Activated CD4-positive, alpha-beta memory T cell treated with anti-CD3 and anti-CD28 coated beads for 36 hours (primary cell): ENCODE results near the gene PRRC2B. TPM values are rescaled to one million over a fixed set of nuclear protein-coding genes. Genes with fewer than 3 reads are reported as not detected.
"Not testable (repeated sequence)": the region's sequence is repeated elsewhere in the genome, so short reads cannot be mapped to it uniquely, and the experiment has no call there.

ENCODE experiments used
- CTCF ChIA-PET: fragments of 350-600 bp; sonication (Branson Sonifier 250); formaldehyde crosslinking; loops from one replicate; lab custom pipeline; 2021; ENCODE audit warnings: antibody characterized with exemption, inconsistent platforms; lab: Charles Lee
- POLR2A ChIA-PET: fragments of 350-600 bp; sonication (Branson Sonifier 250); formaldehyde crosslinking; loops from one replicate; lab custom pipeline; 2021; ENCODE audit warnings: antibody characterized with exemption; lab: Charles Lee
- DNase-seq: peaks from one replicate; pipeline ENCODE4 v3.0.0-alpha.2; 2020
- H3K27ac Mint-ChIP-seq: one replicate; pipeline ENCODE4 v1.8.0; 2021; ENCODE audit warnings: mixed read lengths
- H3K27me3 Mint-ChIP-seq: one replicate; pipeline ENCODE4 v1.8.0; 2021; ENCODE audit warnings: mixed read lengths
- H3K36me3 Mint-ChIP-seq: one replicate; pipeline ENCODE4 v1.8.0; 2021; ENCODE audit warnings: mixed read lengths
- H3K4me1 Mint-ChIP-seq: one replicate; pipeline ENCODE4 v1.8.0; 2021; ENCODE audit warnings: low read depth, mixed read lengths
- H3K4me3 Mint-ChIP-seq: one replicate; pipeline ENCODE4 v1.8.0; 2021; ENCODE audit warnings: mild to moderate bottlenecking, mixed read lengths
- H3K9me3 Mint-ChIP-seq: one replicate; pipeline ENCODE4 v1.8.0; 2021; ENCODE audit warnings: mixed read lengths
- intact Hi-C: fragments of 100-400 bp; cut with micrococcal nuclease; formaldehyde crosslinking; loops from one replicate; pipeline ENCODE4 v1.15.1; 2023
- total RNA-seq, 2 experiments: library from RNA; stranded (reverse); gene quantifications; one replicate each; pipeline ENCODE4 v1.2.3, GENCODE V29; 2021

PRRC2B gene
- 100 to 1,000 TPM; 127 to 135 TPM for total RNA-seq

DNA sequence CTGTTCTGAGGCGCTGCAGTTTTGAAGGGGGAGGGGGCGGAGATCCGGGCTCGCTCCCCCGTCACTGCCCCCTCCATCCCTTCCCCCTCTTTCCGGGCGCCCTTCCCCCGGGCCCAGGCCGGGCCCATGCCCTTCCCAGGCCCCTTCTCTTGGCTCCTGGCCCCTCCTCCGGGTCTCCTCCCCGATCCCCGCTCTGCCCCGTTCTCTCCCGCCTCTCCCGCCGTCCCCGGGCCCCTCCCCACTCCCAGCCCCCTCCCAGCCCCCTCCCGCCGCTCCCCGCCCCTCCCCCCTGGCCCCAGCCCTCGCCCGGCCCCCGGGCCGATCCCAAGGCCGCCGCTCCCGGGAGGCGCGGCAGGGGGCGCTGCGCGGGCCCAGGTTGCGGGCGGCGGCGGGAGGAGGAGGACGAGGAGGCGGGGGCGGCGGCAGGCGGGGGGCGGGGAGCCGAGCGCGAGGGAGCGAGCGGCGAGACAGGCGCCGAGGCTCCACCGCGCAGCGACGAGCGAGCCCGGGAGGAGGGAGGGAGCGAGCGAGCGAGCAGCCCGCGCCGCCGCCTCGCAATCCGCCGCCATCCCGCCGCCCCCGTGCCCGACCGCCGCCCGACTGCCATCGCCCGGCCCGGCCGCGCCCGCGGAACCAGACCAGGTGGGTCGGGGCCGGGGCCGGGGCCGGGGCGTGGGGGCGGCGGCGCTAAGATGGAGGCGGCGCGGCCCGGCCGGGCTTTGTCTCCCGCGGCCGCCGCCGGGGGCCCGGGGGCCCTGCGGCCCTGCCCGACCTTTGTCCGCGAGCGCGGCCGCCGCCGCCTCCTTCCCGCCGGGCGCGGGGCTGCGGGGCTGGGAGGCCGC is at the start of gene PRRC2B:
Gene PRRC2B, plus strand, starts transcription at position 465 of the 842 bp plus-strand sequence. CDS start 36,059 bp downstream, outside the sequence.
- POLR2A ChIA-PET = no interaction called here
- peak within 1 kb of the TSS; percentile 89 for H3K4me3 Mint-ChIP-seq
- DNase-seq = peak; percentile 89
- peaks cover 1% of the 10 kb centered on the region for H3K36me3 Mint-ChIP-seq
- peaks cover 43% of the 10 kb centered on the region for H3K4me1 Mint-ChIP-seq
- intact Hi-C loops = loop anchor here (1.0 to 10.0 kb wide), 3 partner anchors 84 to 271 kb away; partner anchors contain the start of gene NUP214
- H3K9me3 Mint-ChIP-seq = no peaks in the 10 kb centered on the region
- CTCF ChIA-PET = no interaction called here
- H3K27me3 Mint-ChIP-seq = no peaks in the 10 kb centered on the region
- H3K27ac Mint-ChIP-seq = peak within 1 kb of the TSS; percentile 95

DNA sequence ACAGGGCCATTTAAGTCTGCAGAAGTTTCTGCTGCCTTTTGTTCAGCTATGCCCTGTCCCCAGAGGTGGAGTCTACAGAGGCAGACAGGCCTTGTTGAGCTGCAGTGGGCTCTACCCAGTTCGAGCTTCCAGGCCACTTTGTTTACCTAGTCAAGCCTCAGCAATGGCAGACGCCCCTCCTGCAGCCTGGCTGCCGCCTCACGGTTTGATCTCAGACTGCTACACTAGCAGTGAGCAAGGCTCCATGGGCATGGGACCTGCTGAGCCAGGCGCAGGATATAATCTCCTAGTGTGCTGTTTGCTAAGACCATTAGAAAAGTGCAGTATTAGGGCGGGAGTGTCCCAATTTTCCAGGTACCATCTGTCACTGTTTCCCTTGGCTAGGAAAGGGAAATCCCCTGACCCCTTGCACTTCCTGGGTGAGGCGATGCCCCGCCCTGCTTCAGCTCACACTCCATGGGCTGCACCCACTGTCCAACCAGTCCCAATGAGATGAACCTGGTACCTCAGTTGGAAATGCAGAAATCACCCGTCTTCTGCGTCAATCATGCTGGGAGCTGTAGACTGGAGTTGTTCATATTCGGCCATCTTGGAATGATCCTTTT is 48.9 kb upstream of the PRRC2B start:
- POLR2A ChIA-PET, H3K4me3 Mint-ChIP-seq, intact Hi-C loops: not testable (repeated sequence)

DNA sequence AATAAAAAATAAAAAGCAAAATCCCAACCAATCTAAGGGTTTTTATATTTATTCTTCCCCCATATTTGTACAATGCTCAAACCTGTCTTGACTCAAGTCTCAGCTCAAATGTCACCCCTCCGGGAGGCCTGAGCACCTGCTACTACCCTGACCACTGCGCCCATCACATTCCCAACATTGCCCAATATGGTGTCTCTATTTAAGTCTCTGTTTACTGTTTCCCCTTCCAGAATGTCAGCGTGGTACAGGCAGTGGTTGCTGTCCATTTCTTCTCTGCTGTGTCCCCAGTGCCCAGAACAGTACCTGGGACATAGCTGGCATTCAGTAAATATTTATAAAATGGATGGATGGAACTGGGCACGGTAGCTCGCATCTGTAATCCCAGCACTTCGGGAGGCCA is 47.3 kb upstream of the PRRC2B start:
- H3K27me3 Mint-ChIP-seq = peaks cover 4% of the 10 kb centered on the region
- no peak overlapping the region for H3K27ac Mint-ChIP-seq
- no peaks in the 10 kb centered on the region for H3K9me3 Mint-ChIP-seq
- intact Hi-C loops = no loop called here
- no peaks in the 10 kb centered on the region for H3K36me3 Mint-ChIP-seq
- H3K4me1 Mint-ChIP-seq = peaks cover 5% of the 10 kb centered on the region
- no peak for DNase-seq
- CTCF ChIA-PET = interaction anchor here (1.2 kb wide), 1 partner anchor 10 kb away, joined by 3 read pairs; no protein-coding TSS in a partner anchor
- POLR2A ChIA-PET = no interaction called here
- H3K4me3 Mint-ChIP-seq = no peak overlapping the region

More for the DNA sequence above, 48.9 kb upstream of the PRRC2B start:
- H3K27me3 Mint-ChIP-seq, H3K36me3 Mint-ChIP-seq, H3K9me3 Mint-ChIP-seq, DNase-seq, H3K27ac Mint-ChIP-seq, CTCF ChIA-PET, H3K4me1 Mint-ChIP-seq: not testable (repeated sequence)

DNA sequence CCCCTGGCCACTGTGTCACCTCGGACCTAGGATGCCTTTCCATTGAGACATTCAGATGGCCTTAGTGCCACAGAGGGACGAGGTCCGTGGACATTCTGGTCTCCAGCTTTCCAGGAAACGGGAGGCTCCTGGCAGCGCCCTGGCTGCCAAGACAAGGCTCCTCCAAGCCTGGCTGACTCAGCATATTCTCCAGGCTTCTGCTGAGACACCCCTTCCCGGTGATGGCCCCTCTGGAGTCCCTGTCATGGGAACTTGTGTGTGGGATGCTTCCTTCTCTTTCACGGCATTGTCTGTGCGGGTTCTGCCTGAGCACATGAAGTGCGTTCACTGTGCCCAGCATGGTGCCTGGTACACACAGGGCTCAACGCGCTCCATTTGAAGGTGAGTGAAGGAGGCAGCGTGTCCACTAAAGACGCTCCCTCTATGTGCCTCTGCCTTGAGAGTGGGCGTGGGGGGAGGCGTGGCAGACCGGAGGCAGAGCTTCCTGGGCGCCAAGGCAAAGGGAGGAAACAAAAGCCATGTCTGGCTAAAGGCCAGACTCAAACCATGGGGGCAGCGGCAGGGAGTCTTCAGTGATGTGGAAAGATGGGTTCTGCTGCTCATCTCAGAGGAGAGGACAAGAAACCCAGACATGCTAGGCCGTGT is 46.4 kb upstream of the PRRC2B start:
- POLR2A ChIA-PET = interaction anchor here (0.6 kb wide), 1 partner anchor 12 kb away, joined by 3 read pairs; no protein-coding TSS in a partner anchor
- CTCF ChIA-PET = interaction anchor here (1.2 kb wide), 1 partner anchor 11 kb away, joined by 3 read pairs; no protein-coding TSS in a partner anchor
- Mint-ChIP-seq H3K27ac (no peak overlapping the region), H3K36me3 (no peaks in the 10 kb centered on the region), H3K9me3 (no peaks in the 10 kb centered on the region), H3K4me3 (no peak overlapping the region), H3K27me3 (peaks cover 4% of the 10 kb centered on the region), H3K4me1 (peaks cover 5% of the 10 kb centered on the region)
- no peak for DNase-seq
- intact Hi-C loops = no loop called here

DNA sequence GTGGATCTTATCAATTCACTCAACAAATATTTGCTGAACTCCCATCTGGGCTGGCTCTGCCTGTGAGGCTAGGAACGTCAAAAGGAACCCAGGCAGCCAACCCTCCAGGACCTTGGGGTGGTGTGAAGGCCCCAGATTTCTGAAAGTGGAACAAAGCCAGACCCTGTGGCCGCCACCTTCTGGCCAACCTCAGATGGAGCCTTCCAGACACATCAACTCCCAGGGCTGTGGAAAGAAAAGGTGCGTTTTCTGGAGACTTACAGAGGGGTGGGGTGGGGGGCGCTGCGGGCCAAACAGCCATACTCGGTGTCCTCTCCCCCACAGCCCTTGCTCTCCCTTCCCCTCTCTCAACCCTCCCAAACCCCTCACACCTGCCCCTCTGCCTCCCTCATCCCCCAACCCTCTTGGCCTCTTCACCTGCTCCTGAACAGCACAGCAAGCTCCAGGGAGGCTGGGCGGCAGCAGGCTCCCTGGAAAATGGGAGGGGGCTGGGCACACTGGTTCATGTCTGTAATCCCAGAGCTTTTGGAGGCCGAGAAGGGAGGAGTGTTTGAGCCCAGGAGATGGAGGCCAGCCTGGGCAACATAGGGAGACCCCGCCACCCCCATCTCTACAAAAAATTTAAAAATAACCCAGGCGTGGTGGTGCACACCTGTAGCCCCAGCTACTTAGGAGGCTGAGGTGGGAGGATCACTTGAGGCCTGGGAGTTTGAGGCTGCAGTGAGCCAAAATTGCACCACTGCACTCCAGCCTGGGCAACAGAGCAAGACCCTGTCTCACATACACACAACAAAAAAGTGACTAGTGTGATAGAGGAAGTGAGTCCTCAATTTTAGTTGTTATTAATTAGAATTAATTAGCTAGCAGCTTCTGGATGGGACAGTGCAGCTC is 45.0 kb upstream of the PRRC2B start:
- Mint-ChIP-seq H3K27me3 (no peaks in the 10 kb centered on the region), H3K4me1 (peaks cover 5% of the 10 kb centered on the region), H3K27ac (no peak overlapping the region), H3K36me3 (no peaks in the 10 kb centered on the region), H3K4me3 (no peak overlapping the region), H3K9me3 (no peaks in the 10 kb centered on the region)
- ChIA-PET CTCF (interaction anchor here (0.6 to 5.0 kb wide), 34 partner anchors 10 to 904 kb away, joined by 3 to 43 read pairs (median 5); partner anchors contain the start of genes NUP214, POMT1 and RAPGEF1), POLR2A (interaction anchor here (1.7 kb wide), 1 partner anchor 24 kb away, joined by 8 read pairs; no protein-coding TSS in a partner anchor)
- no peak for DNase-seq
- intact Hi-C loops = no loop called here

DNA sequence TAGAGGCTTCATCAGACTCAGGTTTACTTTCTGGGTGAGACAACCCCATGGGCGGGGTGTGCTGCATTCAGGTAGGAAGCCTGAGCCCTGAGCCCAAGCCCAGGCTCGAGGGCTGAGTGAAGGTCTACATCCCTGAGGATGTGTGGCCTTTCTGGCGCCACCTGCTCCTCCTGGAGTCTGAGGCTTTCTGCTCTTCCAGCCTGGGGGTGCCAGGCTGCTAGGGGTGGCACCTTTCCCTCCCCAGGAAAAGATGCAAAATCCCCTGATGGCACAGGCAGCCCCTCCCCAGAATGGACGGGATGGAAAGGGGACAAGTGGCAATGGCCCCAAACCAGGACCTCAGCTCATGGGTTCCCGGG is 44.4 kb upstream of the PRRC2B start:
- no peaks in the 10 kb centered on the region for H3K27me3 Mint-ChIP-seq
- H3K27ac Mint-ChIP-seq = no peak overlapping the region
- H3K4me3 Mint-ChIP-seq = no peak overlapping the region
- H3K36me3 Mint-ChIP-seq = no peaks in the 10 kb centered on the region
- no peak for DNase-seq
- intact Hi-C loops = no loop called here
- ChIA-PET POLR2A (interaction anchor here (1.7 kb wide), 1 partner anchor 23 kb away, joined by 8 read pairs; no protein-coding TSS in a partner anchor), CTCF (interaction anchor here (0.6 to 5.0 kb wide), 40 partner anchors 9 to 903 kb away, joined by 3 to 43 read pairs (median 5); partner anchors contain the start of genes NUP214, POMT1 and RAPGEF1)
- peaks cover 5% of the 10 kb centered on the region for H3K4me1 Mint-ChIP-seq
- no peaks in the 10 kb centered on the region for H3K9me3 Mint-ChIP-seq

DNA sequence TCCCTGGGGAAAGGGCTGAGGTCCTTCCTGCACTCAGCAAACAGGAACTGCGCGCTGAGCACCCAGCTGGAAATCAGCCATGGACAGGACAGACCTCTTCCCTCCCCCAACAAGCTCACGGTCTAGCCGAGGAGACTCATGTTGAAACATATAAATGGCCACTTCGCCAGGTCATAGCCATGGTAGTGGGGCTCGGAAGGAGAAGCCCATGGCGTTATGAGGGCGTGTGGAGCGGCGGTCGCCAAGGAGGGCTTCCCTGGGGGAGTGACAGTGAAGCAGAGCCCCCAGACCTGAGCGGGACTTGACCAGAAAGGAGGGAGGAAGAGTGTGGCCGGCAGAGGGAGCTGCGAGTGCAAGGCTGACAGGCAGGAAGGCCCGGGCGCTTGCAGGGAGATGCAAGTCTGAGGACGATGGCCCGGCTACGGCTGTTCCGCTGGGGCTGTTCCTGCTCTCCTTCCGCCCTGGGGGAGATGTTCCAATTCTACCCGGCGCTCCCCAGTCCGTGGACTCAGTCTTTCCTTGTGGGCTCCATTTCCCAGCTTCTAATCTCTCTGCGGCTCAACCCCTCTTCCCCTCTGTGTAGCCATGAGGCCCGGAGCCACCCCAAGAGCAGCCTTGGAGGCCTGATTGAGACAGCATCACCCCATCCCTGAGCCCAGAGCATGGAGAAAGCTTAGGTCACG is 43.9 kb upstream of the PRRC2B start:
- Mint-ChIP-seq H3K9me3 (no peaks in the 10 kb centered on the region), H3K36me3 (no peaks in the 10 kb centered on the region), H3K4me1 (peaks cover 5% of the 10 kb centered on the region), H3K27me3 (no peaks in the 10 kb centered on the region), H3K27ac (no peak overlapping the region), H3K4me3 (no peak overlapping the region)
- ChIA-PET POLR2A (interaction anchor here (1.7 kb wide), 1 partner anchor 23 kb away, joined by 8 read pairs; no protein-coding TSS in a partner anchor), CTCF (interaction anchor here (0.6 to 5.0 kb wide), 53 partner anchors 9 to 903 kb away, joined by 3 to 43 read pairs (median 4); partner anchors contain the start of genes NUP214, PLPP7, POMT1 and RAPGEF1)
- peak; percentile 92 for DNase-seq
- intact Hi-C loops = loop anchor here (1.0 to 5.0 kb wide), 3 partner anchors 57 to 397 kb away; no protein-coding TSS in a partner anchor

DNA sequence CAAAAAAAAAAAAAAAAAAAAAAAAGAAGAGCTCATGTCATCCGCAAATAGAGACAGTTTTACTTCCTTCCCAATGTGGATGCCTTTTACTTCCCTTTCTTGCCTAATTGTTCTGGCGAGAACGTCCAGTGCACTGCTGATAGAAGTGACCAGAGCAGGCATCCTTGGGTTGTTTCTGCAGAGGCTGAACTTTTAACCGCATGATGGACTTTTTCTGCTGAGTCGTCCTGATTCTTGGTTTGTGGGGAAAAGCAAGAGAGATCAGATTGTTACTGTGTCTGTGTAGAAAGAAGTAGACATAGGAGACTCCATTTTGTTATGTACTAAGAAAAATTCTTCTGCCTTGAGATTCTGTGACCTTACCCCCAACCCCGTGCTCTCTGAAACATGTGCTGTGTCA is 37.4 kb upstream of the PRRC2B start:
- POLR2A ChIA-PET, H3K9me3 Mint-ChIP-seq, intact Hi-C loops, H3K4me1 Mint-ChIP-seq, H3K36me3 Mint-ChIP-seq, CTCF ChIA-PET, H3K27ac Mint-ChIP-seq, H3K27me3 Mint-ChIP-seq, H3K4me3 Mint-ChIP-seq, DNase-seq: not testable (repeated sequence)

DNA sequence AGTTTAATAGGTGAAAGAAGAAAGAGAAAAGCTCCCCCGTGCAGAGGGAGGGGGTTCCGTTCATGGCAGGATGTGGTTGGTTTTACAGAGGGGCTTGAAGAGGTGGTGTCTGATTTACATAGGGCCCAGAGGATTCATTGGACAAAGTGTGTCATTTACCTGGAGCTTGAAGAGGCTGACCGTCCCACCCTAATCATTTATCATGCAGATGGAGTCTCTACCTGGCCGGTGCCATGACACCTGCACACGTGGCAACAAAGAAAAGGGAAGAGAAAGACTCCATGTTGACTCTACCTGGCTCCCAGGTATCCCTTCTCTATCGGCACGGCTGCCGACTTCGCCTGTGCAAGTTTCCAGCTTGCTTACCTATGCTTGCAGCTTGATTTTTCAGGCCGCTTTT is 35.3 kb upstream of the PRRC2B start:
- H3K36me3 Mint-ChIP-seq = no peaks in the 10 kb centered on the region
- no peak overlapping the region for H3K27ac Mint-ChIP-seq
- no peaks in the 10 kb centered on the region for H3K9me3 Mint-ChIP-seq
- H3K4me3 Mint-ChIP-seq = no peak overlapping the region
- CTCF ChIA-PET = interaction anchor here (1.0 to 2.0 kb wide), 2 partner anchors 9 to 22 kb away, joined by 3 to 8 read pairs; no protein-coding TSS in a partner anchor
- POLR2A ChIA-PET = no interaction called here
- intact Hi-C loops = no loop called here
- DNase-seq = no peak
- H3K4me1 Mint-ChIP-seq = peaks cover 8% of the 10 kb centered on the region
- no peaks in the 10 kb centered on the region for H3K27me3 Mint-ChIP-seq

DNA sequence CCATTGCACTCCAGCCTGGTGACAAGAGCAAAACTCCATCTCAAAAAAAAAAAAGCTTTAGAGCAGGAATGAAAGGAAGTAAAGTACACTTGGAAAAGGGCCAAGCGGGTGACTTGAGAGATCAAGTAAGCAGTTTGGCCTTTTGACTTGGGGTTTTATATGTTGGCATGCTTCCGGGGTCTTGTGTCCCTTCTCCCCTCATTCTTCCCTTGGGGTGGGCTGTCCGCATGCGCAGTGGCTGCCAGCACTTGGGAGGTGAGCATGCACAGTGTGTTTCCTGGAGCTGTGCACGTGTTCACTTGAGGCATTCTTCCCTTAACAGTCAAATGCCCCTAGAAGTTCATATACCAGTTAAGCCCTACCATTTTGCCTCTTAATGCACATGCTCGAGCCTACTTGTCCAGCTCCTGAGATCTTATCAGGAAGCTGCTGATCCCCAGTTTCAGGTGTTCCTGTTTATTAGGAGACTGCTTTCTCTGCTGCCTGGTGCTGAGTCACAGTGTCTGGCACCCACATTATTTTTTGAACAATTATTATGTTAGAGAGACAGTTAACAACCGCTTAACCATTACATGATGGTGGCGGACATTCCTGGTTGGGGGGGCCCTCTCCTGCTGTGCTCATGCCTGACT is 32.6 kb upstream of the PRRC2B start:
- no peaks in the 10 kb centered on the region for H3K9me3 Mint-ChIP-seq
- H3K4me3 Mint-ChIP-seq = peak overlapping the region; percentile 16
- intact Hi-C loops = no loop called here
- H3K27me3 Mint-ChIP-seq = no peaks in the 10 kb centered on the region
- POLR2A ChIA-PET = no interaction called here
- no peak for DNase-seq
- CTCF ChIA-PET = interaction anchor here (1.4 kb wide), 1 partner anchor 11 kb away, joined by 4 read pairs; no protein-coding TSS in a partner anchor
- no peaks in the 10 kb centered on the region for H3K36me3 Mint-ChIP-seq
- H3K27ac Mint-ChIP-seq = no peak overlapping the region
- H3K4me1 Mint-ChIP-seq = peaks cover 8% of the 10 kb centered on the region
